RWPE1 (cell line): ENCODE data around the gene CPOX.
"Not testable (repeated sequence)": the region's sequence is repeated elsewhere in the genome, so short reads cannot be mapped to it uniquely, and the experiment has no call there.

Experiments used
- CTCF ChIA-PET: fragments of 350-600 bp; sonication (Branson Sonifier 250); formaldehyde crosslinking; extraction: SDS; loops from one replicate; lab custom pipeline; 2021; lab: Yijun Ruan, JAX
- POLR2A ChIA-PET: fragments of 400-600 bp; formaldehyde crosslinking; extraction: SDS; loops from one replicate; lab custom pipeline; 2020; ENCODE audit warnings: antibody characterized with exemption; ENCODE audit not compliant: low non-redundant PET; lab: Yijun Ruan, JAX
- DNase-seq: peaks from one replicate; pipeline ENCODE4 v3.0.0; 2012; ENCODE audit warnings: low spot score
- H3K27ac ChIP-seq: fragments of 450-650 bp; 2 replicates; pipeline ENCODE4 v1.5.1; 2017
- TF ChIP-seq, protein P1 (sequence below): fragments of 450-650 bp; conservative IDR thresholded peaks from 2 replicates; pipeline ENCODE4 v1.5.1; 2017; ENCODE audit warnings: low read depth, mild to moderate bottlenecking

The CPOX gene

DNA sequence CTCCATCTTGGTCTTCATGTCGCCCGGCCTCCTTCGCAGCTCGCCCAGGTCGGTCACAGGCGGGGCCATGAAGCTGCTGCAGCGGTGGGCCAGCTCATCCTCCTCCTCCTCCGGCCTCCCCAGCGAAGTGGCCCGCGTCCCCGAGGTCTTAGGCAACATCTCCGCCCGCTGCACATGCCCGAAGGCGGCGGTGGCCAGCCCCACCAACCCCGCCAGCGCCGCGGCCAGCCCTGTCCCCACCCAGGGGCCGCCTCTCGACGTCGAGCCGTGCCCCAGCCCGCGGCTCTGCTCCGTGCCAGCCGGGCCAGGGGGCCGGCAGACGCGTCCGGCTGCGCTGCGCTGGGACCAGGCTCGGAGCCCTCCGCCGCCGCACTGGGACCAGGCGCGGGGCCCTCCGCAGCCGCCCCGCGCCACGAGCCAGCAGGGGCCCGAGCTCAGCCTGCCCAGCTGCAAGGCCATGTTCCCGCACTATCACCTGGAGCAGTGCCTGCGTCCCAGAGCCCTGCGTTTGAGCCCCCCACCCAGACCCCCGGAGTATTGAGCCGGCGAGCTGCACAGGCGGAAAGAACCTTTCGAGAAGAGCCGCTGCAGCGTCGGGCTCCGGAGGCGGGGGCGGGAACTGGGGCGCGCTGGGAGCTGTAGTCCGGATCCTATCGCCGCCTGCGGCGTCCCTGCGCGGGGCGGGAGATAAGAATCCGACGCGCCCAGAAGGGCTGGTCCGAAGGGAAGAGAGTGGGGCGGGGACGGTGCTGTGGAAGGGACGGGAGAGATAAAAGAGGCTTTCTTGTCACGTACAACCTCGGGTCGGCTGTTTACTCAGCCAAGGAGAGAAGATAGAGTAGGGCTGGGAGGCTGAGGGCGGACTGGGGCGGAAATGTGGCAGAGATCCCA lies at the start of gene CPOX:
Gene CPOX (minus strand): TSS at position 566 of the 891 bp plus-strand sequence. CDS start 107 bp downstream, at position 459.
- ChIA-PET CTCF (interaction anchor here (0.6 to 1.2 kb wide), 6 partner anchors 9 to 1727 kb away, joined by 3 to 5 read pairs (median 3); no protein-coding TSS in a partner anchor), POLR2A (no interaction called here)
- TF ChIP-seq, protein P1, sequence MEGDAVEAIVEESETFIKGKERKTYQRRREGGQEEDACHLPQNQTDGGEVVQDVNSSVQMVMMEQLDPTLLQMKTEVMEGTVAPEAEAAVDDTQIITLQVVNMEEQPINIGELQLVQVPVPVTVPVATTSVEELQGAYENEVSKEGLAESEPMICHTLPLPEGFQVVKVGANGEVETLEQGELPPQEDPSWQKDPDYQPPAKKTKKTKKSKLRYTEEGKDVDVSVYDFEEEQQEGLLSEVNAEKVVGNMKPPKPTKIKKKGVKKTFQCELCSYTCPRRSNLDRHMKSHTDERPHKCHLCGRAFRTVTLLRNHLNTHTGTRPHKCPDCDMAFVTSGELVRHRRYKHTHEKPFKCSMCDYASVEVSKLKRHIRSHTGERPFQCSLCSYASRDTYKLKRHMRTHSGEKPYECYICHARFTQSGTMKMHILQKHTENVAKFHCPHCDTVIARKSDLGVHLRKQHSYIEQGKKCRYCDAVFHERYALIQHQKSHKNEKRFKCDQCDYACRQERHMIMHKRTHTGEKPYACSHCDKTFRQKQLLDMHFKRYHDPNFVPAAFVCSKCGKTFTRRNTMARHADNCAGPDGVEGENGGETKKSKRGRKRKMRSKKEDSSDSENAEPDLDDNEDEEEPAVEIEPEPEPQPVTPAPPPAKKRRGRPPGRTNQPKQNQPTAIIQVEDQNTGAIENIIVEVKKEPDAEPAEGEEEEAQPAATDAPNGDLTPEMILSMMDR = no peak
- peak; percentile 85 for DNase-seq
- peak within 1 kb of the TSS; percentile 86 for H3K27ac ChIP-seq

DNA sequence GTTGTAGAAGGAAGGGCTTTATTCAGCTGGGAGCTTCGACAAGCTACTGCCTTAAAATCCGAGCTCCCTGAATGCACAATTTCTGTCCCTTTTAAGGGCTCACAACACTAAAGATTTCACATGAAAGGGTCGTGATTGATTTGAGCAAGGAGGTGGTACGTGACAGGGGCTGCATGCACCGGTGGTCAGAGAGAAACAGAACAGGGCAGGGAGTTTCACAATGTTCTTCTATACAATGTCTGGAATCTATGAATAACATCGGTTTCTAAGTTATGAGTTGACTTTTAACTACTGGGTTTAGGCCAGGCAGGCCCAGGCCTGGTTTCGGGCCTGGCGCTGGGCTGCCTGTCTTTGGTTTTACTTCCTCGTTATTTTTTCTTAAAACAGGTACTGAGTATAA lies 49.4 kb upstream of the CPOX start:
- POLR2A ChIA-PET, CTCF ChIA-PET, H3K27ac ChIP-seq, DNase-seq: not testable (repeated sequence)

- H3K27ac ChIP-seq, POLR2A ChIA-PET, DNase-seq: not testable (repeated sequence)
- CTCF ChIA-PET = interaction anchor here (0.6 to 0.9 kb wide), 3 partner anchors 40 to 858 kb away, joined by 3 to 4 read pairs (median 4); no protein-coding TSS in a partner anchor
Observed at GRCh38 chr3:98641756-98642155, 48.3 kb upstream of the CPOX start.

DNA sequence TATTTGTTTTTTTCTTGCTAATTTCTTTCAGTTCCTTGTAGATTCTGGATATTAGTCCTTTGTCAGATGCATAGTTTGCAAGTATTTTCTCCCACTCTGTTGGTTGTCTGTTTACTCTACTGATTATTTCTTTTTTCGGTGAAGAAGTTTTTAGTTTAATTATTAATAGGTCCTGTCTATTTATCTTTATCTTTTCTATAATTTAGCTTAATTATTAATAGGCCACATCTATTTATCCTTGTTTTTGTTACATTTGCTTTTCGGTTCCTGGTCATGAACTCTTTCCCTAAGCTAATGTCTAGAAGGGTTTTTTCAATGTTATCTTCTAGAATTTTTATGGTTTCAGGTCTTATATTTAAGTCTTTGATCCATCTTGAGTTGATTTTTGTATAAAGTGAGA lies 45.1 kb upstream of the CPOX start:
- H3K27ac ChIP-seq, CTCF ChIA-PET, POLR2A ChIA-PET, DNase-seq: not testable (repeated sequence)

GRCh38 chr3:98630416-98630815 lies 37.0 kb upstream of the CPOX start:
- DNase-seq = no peak
- TF ChIP-seq, protein P1 = no peak
- no peak overlapping the region for H3K27ac ChIP-seq
- CTCF ChIA-PET = interaction anchor here (0.6 kb wide), 1 partner anchor 402 kb away, joined by 5 read pairs; no protein-coding TSS in a partner anchor
- POLR2A ChIA-PET = no interaction called here

DNA sequence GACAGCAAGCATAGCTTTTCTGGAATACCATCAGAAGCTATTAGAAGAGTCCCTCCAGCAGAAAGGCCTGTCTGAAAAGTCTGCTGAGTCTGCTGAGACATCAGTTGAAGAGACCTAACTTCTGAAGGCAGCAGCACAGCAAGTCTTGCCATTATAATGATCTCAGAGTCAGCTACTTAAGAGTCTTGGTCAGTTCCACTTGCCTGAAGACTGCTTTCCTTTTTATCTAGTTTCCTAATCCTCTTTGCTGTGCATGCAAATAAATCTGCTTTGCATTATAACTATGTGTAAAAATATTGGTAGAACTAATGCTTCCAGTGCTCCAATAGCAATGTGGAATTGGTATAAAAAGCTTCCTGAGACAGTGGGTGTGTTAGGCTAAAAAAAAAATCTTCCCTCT lies 34.9 kb upstream of the CPOX start:
- CTCF ChIA-PET = interaction anchor here (0.6 kb wide), 1 partner anchor 41 kb away, joined by 5 read pairs; no protein-coding TSS in a partner anchor
- POLR2A ChIA-PET = no interaction called here
- no peak for DNase-seq
- H3K27ac ChIP-seq = no peak overlapping the region
- TF ChIP-seq, protein P1 = no peak

DNA sequence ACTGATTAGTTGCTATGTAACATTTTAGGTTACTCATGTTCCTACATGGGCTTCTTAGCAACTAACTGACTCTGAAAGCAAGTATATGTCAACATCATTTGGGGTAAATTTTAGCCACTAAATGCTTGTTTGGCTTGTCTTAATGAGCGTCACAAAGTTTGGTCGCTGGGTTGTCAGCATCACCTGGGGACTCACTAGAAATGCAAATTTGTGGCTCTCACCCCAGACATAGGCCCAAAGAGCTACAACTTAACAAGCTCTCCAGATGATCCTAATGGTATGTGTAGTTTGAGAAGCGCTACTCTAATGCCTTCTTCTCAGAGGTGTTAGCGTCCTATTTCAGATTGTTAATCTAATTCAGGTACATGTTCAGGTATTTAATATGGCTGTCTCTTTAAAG lies 32.7 kb upstream of the CPOX start:
- H3K27ac ChIP-seq = no peak overlapping the region
- POLR2A ChIA-PET = no interaction called here
- CTCF ChIA-PET = interaction anchor here (1.6 kb wide), 1 partner anchor 24 kb away, joined by 3 read pairs; no protein-coding TSS in a partner anchor
- no peak for DNase-seq
- TF ChIP-seq, protein P1 = no peak

DNA sequence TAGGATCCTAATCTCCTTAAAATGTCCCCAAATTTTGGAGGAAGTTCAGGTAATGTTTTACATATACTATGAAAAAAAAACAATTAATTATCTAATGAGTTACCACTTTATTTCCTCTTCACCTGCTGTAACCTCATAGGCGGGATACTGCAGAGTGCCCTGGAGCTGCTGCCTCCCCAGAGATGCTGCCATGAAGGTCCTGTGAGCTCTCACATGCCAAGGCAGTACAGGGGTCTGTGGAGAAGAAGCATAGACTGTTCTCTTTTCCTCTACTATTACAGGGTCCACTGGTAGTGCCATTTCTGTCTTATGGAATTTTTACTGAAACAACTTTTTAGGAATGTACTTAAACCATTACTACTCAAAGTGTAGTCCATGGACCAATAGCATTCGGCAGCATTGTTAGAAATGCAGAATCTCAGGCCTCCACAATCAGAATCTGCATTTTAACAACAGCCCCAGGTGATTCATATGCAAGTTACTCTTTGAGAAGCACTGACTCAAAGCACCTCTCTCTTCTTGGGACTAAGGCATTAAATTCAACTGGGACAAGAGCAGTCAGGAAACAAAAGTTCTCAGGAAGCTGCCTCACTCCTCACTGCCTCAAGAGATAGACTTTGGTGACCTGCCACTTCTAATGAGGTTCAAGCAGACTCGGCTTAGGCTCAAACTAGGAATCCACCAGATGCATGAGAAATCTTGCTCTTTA lies 30.3 kb upstream of the CPOX start:
- TF ChIP-seq, protein P1 = no peak
- H3K27ac ChIP-seq = no peak overlapping the region
- ChIA-PET CTCF (no interaction called here), POLR2A (no interaction called here)
- no peak for DNase-seq
